SU-DHL-6 (cell line): ENCODE measurements around the gene TRPM1.

Experiments
- H2AFZ ChIP-seq: fragments of 200-600 bp; sonication (generic); 2 replicates; pipeline ENCODE4 v1.6.1; 2014; ENCODE audit warnings: low read depth, mild to moderate bottlenecking, moderate library complexity, mixed read lengths, antibody characterized with exemption, low read length; ENCODE audit not compliant: severe bottlenecking
- H3F3A ChIP-seq: fragments of 200-600 bp; shearing (Covaris generic); 2 replicates; pipeline ENCODE4 v1.6.0; 2016; ENCODE audit warnings: antibody characterized with exemption, mild to moderate bottlenecking; ENCODE audit not compliant: insufficient read depth
- H3K27ac ChIP-seq: fragments of 200-600 bp; sonication (generic); 2 replicates; pipeline ENCODE4 v1.5.1; 2016; ENCODE audit warnings: low read depth, mild to moderate bottlenecking, low read length, moderate library complexity, mixed read lengths
- H3K27me3 ChIP-seq: fragments of 200-600 bp; sonication (generic), shearing (Covaris generic); 2 replicates; pipeline ENCODE4 v1.6.0; 2014; ENCODE audit warnings: mild to moderate bottlenecking, low read length
- H3K36me3 ChIP-seq: fragments of 200-600 bp; sonication (generic); 2 replicates; pipeline ENCODE4 v1.6.1; 2014; ENCODE audit warnings: mild to moderate bottlenecking, low read length, mixed read lengths
- H3K4me2 ChIP-seq: fragments of 300-600, 200-600 bp; shearing (Covaris generic), sonication (generic); 2 replicates; pipeline ENCODE4 v1.6.0; 2014; ENCODE audit warnings: low read length, low read depth, mild to moderate bottlenecking; ENCODE audit not compliant: poor library complexity, severe bottlenecking
- H3K4me3 ChIP-seq: fragments of 200-600 bp; sonication (generic); 2 replicates; pipeline ENCODE4 v1.5.1; 2014; ENCODE audit warnings: antibody characterized with exemption, low read length, mild to moderate bottlenecking, mixed read lengths; ENCODE audit not compliant: insufficient read depth, poor library complexity, severe bottlenecking
- H3K79me2 ChIP-seq: fragments of 200-600 bp; sonication (generic); 2 replicates; pipeline ENCODE4 v1.6.1; 2014; ENCODE audit warnings: mild to moderate bottlenecking, low read length, moderate library complexity; ENCODE audit not compliant: insufficient read depth
- H3K9ac ChIP-seq: fragments of 200-600 bp; sonication (generic); 2 replicates; pipeline ENCODE4 v1.7.0; 2014; ENCODE audit warnings: mild to moderate bottlenecking, low read length
- H3K9me2 ChIP-seq: fragments of 200-600 bp; sonication (generic); replicated peaks from 2 replicates; pipeline ENCODE4 v1.6.1; 2014; ENCODE audit warnings: low read length; ENCODE audit not compliant: insufficient read depth
- H3K9me3 ChIP-seq: fragments of 200-600 bp; sonication (generic); 2 replicates; pipeline ENCODE4 v1.6.1; 2014; ENCODE audit warnings: low read length, mixed read lengths; ENCODE audit not compliant: insufficient read depth
- H4K20me1 ChIP-seq: fragments of 200-600 bp; sonication (generic); 2 replicates; pipeline ENCODE4 v1.6.1; 2014; ENCODE audit warnings: low read depth, mild to moderate bottlenecking, antibody characterized with exemption, low read length, moderate library complexity, mixed read lengths
- EZH2phosphoT487 ChIP-seq: fragments of 200-600 bp; sonication (generic), shearing (Covaris generic); conservative IDR thresholded peaks from 2 replicates; pipeline ENCODE4 v1.6.1; 2018; ENCODE audit warnings: mild to moderate bottlenecking, antibody characterized with exemption, low read length, moderate library complexity, mixed read lengths
- TF ChIP-seq, protein P1 (sequence below): fragments of 200-600 bp; sonication (generic); IDR thresholded peaks from one replicate; pipeline ENCODE4 v1.5.1; 2017; ENCODE audit warnings: antibody characterized with exemption, mild to moderate bottlenecking, low read length, moderate library complexity; ENCODE audit not compliant: insufficient read depth, poor library complexity, severe bottlenecking

TRPM1 gene

DNA sequence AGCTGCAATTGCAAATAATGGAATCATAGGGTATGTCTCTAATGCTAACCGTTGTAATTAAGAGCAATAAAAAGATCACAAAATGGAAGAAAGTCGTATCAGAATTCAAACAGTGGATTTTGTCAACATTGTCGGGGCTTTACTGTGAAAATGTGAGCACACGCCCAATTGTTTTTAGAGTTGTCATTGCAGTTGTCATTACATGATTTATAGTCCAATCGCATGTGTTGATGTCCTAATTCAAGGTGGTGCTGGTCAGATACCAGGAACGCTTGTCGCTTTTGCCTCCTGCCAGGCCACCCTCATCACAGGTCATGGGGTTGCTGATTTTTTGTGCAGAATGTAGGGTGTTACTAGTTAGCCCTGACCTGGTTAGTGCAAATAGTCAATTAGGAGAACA, 16.2 kb downstream of the TRPM1 start:
- no peaks in the 10 kb centered on the region for H3K9me3 ChIP-seq
- H3K36me3 ChIP-seq: no peaks in the 10 kb centered on the region
- no peaks in the 10 kb centered on the region for H4K20me1 ChIP-seq
- H3K4me3 ChIP-seq: no peak overlapping the region
- H2AFZ ChIP-seq: no peak overlapping the region
- TF ChIP-seq, protein P1, sequence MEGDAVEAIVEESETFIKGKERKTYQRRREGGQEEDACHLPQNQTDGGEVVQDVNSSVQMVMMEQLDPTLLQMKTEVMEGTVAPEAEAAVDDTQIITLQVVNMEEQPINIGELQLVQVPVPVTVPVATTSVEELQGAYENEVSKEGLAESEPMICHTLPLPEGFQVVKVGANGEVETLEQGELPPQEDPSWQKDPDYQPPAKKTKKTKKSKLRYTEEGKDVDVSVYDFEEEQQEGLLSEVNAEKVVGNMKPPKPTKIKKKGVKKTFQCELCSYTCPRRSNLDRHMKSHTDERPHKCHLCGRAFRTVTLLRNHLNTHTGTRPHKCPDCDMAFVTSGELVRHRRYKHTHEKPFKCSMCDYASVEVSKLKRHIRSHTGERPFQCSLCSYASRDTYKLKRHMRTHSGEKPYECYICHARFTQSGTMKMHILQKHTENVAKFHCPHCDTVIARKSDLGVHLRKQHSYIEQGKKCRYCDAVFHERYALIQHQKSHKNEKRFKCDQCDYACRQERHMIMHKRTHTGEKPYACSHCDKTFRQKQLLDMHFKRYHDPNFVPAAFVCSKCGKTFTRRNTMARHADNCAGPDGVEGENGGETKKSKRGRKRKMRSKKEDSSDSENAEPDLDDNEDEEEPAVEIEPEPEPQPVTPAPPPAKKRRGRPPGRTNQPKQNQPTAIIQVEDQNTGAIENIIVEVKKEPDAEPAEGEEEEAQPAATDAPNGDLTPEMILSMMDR: no peak
- TF ChIP-seq EZH2phosphoT487: no peak
- no peaks in the 10 kb centered on the region for H3K9me2 ChIP-seq
- no peaks in the 10 kb centered on the region for H3F3A ChIP-seq
- no peaks in the 10 kb centered on the region for H3K27me3 ChIP-seq
- H3K4me2 ChIP-seq: no peak overlapping the region
- no peak overlapping the region for H3K9ac ChIP-seq
- no peaks in the 10 kb centered on the region for H3K79me2 ChIP-seq
- no peak overlapping the region for H3K27ac ChIP-seq

DNA sequence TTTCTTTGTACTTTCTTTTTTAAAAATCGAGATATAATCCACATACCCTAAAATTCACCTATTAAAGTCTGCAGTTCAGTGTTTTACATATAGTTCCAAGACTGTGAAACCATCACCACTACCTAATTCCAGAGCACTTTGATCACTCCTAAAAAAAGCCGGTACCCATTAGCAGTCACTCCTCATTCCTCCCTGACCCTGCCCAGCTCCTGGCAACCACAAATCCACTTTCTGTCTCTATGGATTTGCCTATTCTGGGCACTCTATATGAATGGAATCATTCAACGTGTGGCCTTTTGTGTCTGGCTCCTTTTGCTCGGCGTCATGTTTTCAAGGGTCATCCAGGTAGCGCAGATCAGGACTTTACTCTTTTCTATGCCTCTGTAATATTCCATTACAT, 17.3 kb downstream of the TRPM1 start:
- H3K4me2 ChIP-seq: no peak overlapping the region
- no peaks in the 10 kb centered on the region for H3K9me2 ChIP-seq
- no peak overlapping the region for H2AFZ ChIP-seq
- no peaks in the 10 kb centered on the region for H3K27me3 ChIP-seq
- no peak overlapping the region for H3K27ac ChIP-seq
- no peak overlapping the region for H3K9ac ChIP-seq
- no peaks in the 10 kb centered on the region for H4K20me1 ChIP-seq
- no peaks in the 10 kb centered on the region for H3K79me2 ChIP-seq
- H3K4me3 ChIP-seq: no peak overlapping the region
- no peak for TF ChIP-seq EZH2phosphoT487
- TF ChIP-seq, protein P1: no peak
- no peaks in the 10 kb centered on the region for H3F3A ChIP-seq
- no peaks in the 10 kb centered on the region for H3K9me3 ChIP-seq
- H3K36me3 ChIP-seq: no peaks in the 10 kb centered on the region

DNA sequence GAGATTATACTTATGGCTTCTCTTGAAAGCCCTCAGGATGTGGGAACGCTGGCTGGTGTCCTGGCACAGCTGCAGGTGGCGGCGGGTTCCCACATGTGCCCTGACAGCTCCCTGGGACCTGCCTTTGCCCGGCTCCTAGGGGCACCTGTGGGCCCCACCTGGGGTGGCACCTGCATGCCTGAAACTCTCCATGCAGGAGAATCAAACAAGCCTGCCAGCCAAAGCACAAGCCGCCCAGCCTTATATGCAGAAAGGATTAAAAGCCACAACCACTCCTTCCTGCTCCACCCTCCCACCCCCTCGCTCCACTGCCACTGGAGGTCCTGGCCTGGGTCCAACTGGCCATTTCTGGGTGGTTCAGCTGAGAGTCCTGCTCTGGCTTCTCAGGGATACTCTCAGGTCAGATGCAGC, 18.1 kb downstream of the TRPM1 start:
- Histone ChIP-seq H3K36me3 (no peaks in the 10 kb centered on the region), H3K9ac (no peak overlapping the region)

More for the DNA sequence above, 18.1 kb downstream of the TRPM1 start:
- TF ChIP-seq, protein P1: no peak
- TF ChIP-seq EZH2phosphoT487: no peak
- H3K27me3 ChIP-seq: no peaks in the 10 kb centered on the region
- H4K20me1 ChIP-seq: no peaks in the 10 kb centered on the region
- H3K27ac ChIP-seq: no peak overlapping the region
- no peaks in the 10 kb centered on the region for H3K79me2 ChIP-seq
- no peaks in the 10 kb centered on the region for H3F3A ChIP-seq
- H3K9me2 ChIP-seq: no peaks in the 10 kb centered on the region
- no peaks in the 10 kb centered on the region for H3K9me3 ChIP-seq
- H2AFZ ChIP-seq: no peak overlapping the region
- no peak overlapping the region for H3K4me3 ChIP-seq
- H3K4me2 ChIP-seq: no peak overlapping the region
